NCI-H146 (cell line): ENCODE results near the gene TCF7L1.
A peak's percentile ranks its signal among the peaks of the same experiment; 100 is the strongest.

Source experiments
- DNase-seq: peaks from one replicate; lab custom pipeline; 2025; lab: John Stamatoyannopoulos, UW

The TCF7L1 gene

DNA sequence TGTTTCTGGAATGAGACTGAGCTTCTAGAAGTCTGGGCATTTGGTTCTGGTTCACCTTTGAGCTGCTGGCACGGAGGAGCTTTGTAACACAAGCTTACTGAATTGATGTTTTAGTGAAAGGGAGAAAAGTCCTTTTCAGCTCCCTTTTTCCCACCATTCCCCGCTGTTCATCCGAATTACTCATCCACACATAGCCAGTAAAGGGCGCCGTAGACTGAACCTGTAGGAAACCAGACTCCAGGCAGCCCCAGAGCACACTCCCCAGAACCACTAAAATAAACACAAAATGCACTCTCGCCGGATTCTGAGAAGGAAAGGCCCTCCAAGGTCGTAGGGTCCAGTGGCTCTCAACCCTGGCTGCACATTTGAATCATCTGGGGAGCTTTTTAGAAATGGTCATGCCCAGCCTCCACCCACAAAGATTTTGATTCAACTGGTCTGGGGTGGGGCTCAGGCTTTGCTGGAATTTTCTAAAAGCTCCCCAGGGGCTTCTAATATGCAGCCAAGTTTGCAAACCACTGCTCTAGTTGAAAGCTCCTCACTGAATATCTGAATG, 29.6 kb downstream of the TCF7L1 start:
- no peak for DNase-seq

DNA sequence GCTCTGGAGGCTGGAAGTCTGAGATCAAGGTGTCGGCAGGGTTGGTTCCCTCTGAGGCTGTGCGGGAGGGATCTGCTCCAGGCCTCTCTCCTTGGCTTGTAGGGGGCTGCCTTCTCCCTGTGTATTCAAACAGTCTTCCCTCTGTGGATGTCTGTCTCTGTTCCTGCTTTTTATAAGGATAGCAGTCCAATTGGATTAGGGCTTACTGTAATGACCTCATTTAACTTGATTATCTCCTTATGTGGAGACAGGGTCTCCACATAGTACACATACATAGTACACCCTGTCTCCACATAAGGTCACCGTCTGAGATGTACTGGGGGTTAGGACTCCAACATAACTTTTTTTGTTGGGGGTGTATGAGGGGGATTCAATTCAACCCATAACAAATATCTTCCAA, 30.5 kb downstream of the TCF7L1 start:
- DNase-seq, result no peak

DNA sequence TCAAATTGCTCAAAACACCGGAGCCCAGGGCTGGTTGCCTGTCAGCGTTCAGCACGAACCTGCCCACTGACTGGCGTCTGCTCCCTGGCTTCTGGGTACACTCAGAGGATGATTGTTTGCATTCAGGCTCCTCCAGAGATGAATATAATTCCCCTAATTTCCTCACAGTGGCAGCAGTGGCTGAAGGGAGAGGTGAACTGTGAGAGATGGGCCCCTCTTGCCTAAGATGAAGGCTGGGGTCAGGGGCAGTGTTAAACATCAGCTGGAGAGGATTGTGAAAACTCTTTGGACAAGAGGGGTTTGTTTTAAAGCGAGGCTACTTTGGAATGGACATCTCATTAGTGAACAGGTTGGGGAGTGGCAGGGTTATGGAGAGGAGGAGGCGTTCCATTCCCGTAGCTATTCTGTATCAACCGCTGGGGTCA, 31.0 kb downstream of the TCF7L1 start:
- peak; percentile 50 for DNase-seq

DNA sequence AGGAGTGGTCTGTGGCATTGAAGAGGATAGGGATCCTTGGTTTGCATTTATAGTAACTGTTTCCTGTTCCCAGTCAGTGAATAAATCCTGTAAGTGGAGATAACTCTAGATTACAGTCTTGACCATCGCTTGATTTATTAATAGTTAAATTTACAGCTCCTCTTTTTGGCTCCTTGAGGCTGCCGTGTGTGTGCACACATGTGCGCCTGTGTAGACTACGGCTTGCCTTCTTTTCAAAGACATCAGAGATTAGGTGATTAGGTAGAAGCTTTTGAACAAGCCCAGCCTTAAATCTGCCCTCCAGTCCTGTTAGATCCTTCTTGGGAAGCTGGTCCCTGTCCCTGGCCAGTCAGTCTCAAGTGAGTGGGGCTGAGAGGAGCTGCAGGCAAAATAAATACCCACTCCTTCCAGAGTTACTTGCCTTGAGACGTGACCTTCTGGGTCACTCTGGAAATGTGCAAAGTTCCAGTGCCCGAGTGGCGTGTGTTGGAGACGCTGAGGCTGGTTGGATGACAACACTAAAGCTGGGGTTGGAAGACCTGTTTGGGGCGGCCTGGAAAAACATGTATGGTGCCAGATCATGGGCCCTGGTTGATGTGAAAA, 32.0 kb downstream of the TCF7L1 start:
- DNase-seq, result no peak

DNA sequence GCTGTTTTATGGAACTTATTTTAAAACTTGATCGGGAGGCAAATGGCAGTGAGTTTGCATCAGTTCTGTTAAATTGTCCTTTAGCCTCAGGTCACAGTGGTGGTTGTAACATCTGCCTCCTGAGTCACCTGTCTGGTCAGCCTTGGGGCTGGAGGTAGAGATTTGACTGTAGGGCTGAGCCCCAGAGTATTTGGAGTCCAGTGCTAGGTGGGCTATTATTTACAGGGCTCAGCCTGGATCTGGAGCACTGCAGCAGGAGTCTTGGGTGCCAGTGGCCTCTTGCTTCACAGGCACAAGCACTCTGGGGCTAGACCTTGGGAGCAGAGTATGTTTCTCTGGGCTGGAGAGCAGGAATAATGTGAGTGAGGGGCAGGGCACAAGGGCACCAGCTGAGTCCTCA, 32.8 kb downstream of the TCF7L1 start:
- DNase-seq, result no peak

DNA sequence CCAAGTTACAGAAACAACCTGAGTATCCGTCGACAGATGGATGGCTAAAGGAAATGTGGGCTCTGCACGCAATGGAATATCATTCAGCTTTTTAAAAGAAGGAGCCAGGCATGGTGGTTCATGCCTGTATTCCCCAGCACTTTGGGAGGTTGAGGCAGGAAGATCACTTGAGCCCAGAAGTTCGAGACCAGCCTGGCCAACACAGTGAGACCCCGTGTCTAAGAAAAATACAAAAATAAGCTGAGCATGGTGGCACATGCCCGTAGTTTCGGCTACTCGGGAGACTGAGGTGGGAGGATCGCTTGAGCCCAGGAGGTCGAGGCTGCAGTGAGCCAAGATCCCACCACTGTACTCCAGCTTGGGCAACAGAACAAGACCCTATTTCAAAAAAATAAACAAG, 34.3 kb downstream of the TCF7L1 start:
- DNase-seq, result no peak

DNA sequence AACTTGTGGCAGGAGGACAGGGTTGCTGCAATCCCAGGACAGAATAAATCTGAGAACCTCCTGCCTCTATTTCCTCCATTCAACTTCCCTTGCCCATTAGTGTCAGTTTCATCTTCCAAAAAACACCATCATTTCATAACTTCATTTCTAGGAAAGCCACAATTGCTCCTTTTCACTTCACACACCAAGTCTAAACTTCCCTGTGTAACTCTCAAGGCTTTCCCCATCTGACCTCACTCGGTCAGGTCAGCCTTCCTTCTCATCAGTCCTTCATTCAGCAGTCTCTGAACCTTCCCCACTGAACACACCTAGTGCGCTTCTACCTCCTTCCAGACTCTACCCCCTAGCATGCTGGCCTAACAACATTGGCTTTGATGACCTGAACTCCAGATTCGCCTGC, 35.8 kb downstream of the TCF7L1 start:
- DNase-seq, result no peak

DNA sequence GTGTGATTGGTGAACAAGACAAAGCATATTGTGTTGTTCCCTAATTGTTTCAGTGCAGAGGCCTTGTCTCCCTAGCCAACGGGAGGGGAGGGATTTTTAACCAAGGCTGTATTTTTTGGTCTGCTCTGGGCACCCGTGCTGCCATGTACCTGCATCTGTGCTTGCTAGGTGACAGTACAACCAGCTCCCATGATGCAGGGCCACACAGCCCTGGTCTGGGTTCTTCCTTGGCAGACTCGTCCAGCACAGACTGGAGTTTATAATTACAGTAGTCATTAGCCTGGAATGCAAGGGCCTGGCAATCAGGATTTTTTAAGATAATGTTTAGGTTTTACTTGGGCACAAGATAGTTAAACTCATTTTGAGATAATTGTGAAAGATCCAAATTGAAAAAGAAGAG, 36.4 kb downstream of the TCF7L1 start:
- no peak for DNase-seq

DNA sequence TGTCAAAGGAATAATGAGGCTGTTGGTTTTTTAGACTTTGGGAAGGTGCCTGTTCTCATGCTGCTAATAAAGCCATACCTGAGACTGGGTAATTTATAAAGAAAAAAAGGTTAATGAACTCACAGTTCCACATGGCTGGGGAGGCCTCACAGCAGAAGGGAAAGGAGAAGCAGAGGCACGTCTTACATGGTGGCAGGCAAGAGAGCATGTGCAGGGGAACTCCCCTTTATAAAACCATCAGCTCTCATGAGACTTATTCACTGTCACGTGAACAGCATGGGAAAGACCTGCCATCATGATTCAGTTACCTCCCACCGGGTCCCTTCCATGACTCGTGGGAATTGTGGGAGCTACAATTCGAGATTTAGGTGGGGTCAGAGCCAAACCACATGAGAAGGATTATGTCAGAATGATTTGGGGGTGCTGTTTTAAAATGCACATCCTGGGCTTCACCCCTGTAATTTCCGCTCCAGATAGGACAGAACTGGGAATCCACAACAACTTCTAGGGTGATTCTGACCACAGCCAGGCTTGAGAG, 37.8 kb downstream of the TCF7L1 start:
- DNase-seq, result no peak

DNA sequence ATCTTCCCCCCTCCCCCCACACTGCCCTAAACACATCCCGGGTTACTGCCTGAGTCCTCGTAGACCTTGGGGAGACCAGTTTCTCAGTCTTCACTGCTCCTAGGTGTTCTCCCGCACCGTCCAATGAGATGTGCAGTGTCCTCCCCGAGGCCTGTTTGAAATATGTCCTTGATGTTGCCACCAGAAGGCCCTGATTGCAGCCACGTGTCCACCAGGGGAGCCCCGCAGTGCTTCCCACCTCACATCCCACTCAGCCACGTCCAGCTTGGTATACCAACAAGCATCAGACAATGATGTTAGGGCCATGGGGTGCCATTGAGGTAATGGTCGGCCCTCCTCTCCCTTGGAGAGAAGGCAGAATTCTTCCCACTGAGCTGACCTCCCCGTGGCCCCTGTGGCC, 38.7 kb downstream of the TCF7L1 start:
- no peak for DNase-seq

DNA sequence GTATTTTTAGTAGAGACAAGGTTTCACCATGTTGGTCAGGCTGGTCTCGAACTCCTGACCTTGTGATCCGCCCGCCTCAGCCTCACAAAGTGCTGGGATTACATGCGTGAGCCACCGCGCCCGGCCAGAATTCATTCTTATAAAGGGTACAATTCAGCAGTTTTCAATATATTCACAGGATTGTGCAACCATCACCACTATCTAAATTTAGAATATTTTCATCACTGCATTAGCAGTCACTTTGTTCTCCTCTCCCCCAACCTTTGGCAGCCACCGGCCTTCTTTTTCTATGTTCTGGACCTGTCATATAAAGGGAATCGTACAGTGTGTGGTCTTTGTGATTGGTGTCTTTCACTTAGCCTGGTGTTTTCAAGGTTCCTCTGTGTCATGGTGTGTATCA, 40.7 kb downstream of the TCF7L1 start:
- no peak for DNase-seq

DNA sequence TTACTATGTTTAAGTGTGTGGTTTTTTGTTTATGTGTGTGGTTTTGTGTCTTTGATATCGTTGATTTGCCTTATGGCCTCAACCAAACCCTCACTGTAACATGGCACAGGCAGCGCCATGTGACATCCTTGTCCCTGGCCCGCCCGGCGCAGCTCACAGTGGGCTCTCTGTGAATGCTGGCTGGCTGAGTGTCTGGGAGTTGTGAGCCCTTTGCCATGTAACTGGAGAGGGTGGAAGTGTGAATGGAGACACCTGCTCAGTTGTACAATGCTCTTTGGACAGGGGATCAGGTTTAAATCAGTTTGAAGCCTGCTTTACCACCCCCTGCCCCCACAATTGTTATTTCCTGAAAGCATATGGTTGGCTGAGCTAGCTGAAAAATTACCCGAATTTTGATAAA, 41.8 kb downstream of the TCF7L1 start:
- DNase-seq, result peak; percentile 63

DNA sequence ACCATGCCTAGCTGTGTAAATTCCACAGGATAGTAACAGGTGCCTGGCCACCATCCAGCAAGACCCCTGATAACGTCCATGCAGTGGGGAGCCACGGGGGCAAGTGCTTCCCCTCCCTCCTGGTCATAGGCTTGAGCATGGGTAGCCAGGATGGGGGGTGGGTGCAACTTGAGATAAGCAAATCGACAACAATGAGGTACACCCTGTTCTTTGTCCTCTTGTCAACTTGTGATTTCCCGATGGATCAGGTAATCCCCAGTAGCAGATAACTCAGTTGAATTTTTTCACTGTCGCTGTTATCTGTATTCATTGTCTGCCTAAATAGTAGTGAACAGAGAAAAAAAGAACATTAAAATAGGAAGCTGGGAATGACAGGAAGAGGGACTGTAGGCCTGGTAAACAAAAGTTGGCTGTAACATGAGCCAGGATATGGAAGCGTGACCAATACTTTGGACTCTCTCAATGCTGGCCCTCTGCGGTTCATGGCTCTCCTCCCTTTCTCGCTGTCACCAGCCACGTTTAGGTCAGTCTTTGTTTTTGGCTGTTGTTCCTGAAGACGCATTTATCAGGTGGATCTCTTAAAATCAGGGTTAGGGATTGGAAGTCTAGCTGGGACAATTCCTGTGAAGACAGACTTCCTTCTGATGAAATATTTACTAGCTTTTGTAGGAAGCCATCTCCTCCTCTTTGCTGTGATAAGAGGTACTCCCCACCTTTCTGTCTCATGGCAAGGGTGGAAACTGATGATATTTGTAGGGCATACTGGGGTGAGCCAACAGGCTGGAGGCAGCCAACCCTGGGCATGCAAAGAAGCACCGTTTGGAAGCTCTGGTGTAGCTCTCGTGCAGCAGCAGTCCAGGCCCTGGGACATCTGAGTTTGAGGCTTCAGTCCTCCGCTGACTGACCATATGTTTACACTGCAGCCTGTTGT, 42.4 kb downstream of the TCF7L1 start:
- DNase-seq, result peak; percentile 62

DNA sequence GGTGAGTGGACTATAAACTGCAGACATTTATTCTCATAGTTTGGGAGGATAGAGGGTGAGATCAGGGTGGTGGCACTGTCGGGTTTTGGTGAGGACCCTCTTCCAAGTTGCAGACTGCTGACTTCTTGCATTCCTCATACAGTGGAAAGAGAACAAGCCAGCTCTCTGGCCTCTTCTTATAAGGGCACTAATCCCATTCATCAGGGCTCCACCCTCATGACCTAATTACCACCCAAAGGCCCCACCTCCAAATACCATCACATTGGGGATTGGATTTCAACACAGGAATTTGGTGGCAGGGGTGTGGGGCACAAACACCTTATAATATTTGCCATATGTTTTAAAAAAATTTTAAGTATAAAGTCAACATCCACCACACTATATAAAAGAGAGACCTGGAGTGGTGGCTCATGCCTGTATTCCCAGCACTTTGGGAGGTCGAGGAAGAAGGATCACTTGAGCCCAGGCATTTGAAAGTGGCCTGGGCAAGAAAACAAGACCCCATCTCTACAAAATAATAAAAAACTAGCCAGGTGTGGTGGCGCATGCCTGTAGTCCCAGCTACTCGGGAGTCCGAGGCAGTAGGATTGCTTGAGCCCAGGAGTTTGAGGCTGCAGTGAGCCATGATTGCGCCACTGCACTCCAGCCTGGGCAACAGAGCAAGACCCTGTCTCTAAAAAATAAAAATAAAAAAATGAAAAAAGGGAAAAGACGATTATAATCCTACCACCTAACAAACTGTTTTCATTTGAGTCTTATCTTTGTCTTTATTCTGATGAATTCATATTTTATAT, 44.0 kb downstream of the TCF7L1 start:
- no peak for DNase-seq

DNA sequence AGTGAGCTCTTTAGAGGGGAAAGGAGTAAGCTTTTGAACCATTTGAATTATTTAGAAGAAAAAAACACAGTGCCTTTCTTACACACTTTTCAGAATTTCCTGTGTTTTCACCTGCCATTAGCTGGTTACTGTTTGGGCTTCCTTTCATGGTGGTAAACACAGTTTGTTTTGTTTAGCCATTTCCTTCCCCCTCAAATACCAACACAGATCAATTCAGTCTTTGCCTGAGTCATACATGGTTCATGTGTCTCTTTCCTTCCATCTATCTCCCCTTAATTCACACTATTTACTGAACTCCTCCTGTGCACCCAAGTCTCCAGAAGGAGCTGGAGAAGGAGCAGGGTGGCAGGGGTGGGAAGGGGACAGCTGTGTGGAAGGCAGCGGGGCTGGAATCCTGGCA, 45.0 kb downstream of the TCF7L1 start:
- DNase-seq, result no peak

DNA sequence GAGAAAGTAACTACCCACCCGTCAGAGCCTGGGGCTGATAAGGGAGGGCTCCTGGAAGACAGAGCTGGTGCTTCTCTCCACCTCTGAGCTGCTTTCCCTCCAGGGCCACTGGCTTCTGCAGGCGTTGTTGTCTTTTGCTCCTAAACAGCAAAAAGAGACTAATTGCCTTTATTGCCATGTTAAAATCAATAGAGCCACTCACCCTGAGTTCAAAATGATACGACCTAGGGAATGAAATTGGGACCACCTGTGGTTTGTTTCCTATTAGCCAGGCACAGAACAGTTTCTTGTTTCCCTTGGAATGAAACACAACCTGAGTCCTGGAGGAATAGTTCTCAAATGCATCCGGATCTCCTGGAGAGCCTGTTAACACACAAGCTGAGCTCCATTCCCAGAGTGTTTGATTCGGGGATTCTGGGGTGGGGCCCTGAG, 45.8 kb downstream of the TCF7L1 start:
- DNase-seq, result peak; percentile 63

DNA sequence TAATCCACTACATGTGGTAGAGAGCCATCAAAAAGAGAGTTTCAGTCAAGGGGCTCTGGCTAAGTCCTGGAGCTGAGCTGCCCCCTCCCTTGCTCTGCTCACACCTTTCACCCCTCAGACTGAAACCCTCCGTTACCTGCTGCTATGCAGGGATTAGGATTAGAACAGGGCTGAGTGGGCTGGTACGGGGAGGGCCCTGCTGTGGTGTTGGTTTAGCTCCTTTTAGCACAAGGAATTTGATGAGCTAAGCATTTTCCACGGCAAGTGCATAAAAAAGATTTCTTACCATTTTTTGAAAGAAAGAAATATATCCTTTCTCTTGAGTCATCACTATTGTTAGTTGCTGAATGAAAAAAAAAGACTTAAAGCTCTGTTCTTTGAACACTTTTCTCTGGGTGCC, 46.3 kb downstream of the TCF7L1 start:
- no peak for DNase-seq

DNA sequence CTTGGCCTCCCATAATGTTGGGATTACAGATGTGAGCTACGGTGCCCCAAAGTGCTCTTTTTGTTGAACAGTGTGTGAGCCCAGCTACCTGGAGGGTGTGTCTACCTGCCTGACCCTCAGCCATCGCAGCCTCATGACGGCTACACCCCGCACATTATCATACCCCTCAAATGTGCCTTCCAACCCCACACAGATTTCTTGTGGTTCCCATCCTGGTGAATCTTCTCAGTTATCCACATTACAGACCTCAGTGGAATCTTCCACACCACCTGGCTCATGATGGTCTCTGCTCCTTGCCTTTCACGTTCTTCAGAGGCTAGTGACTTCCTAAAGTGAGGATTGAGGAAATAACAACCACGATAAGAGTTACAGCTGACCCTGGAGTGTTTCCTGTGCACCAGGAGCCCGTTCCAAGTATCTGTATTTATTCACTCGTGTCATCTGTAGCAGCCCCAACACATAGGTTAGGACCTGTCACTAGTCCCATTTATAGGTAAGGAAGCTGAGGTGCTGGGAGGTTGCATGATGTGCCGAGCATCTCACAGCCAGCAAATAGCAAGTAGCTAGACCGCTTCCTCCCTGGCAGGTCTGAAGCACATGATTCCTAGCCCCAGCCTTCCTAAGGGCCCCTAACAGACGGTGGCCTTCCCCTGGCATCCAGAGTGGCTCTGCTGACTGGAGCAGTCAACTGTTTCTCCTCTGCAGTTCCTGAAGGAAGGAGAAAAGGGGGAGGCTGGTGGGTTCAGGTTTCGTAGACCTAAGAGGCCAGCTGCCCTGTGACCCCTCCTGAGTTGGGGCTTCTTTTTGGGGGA, 47.3 kb downstream of the TCF7L1 start:
- no peak for DNase-seq

DNA sequence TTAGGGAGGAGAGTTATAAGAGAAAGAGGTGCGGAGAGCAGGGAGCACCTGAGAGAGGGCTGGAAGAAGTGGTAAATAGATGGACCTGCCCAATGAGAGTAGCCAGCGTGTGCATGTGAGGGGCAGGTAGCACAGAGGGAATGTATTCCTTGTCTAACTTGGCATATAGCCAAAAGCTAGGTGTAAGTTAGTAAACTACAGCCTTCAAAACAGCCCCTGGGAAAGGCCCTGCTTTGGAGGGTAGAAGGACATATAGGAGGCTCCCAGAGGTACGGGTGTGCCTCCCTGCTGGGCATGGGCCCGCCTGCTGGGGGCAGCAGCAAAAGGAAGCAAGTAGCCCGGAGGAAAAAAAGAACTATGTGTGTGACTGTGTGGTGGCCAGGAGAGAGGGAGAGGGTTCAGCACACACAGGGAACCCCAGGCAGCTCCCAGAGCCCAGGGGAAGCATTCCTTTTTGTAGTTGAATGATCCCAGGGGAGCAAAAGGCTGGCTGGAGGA, 48.0 kb downstream of the TCF7L1 start:
- peak; percentile 3 for DNase-seq

DNA sequence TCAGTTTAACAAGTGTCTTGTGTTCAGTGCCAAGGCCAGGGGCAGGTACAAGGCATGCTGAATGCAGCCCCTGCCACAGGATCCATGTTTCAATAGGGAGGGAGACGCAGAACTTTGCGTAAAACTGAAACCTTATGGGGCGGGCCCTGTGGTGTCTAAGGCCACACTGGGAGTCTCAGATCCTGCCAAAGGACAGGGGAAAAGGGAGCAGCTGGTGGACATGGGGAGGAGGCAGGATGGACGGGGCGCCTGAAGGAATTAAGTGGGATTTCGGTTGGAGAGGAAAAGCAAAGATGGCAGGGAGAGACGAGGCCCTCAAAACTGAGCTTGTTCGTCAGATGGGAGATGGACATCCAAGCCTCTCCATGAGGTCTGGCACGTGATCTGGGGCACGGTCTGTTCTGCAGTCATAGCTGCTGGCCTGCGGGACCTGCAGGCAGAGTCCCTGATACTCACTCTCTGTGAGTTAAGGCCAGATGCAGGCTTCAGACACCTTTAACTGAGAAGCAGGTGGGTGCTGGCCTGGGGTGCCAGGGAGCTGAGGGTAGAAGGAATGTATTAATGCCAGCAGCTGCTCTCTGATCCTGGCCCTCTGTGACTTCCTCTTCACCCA, 48.8 kb downstream of the TCF7L1 start:
- no peak for DNase-seq

DNA sequence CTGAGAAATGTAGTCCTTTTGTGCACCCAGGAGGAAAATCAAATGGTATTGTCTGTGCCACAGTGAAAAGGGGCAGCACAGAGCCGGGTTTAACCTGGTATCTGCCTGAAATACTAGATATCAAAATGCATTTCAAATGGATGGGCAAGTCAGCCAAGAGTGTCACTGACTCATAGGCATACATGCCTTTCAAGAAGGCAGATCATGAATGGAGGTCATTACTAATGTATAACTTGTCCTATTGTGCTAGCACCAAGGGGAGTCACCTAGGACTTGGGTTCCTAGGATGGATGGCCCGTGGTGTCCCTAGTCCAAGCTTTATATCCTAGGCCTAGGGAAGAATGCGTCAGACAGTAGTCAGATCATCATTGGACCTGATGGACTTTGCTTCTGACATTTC, 49.9 kb downstream of the TCF7L1 start:
- no peak for DNase-seq
